ENCODE measurements around the gene ADD1. TPM values are rescaled to one million over a fixed set of nuclear protein-coding genes. Genes with fewer than 3 reads are reported as not detected.

The ADD1 gene
- total RNA-seq, 1 donor from 2014 or later, result 274 TPM

- no peak overlapping the region for H3K27ac Mint-ChIP-seq (ENCODE audit: unreplicated experiment)
Observed at GRCh38 chr4:2859514-2859913, 15.9 kb downstream of the ADD1 start.

GRCh38 chr4:2860391-2861348 lies 17.0 kb downstream of the ADD1 start:
- TF ChIP-seq CTCF (IDR thresholded peaks at IDR 0.05), result no peak
- Mint-ChIP-seq H3K27ac (ENCODE audit: unreplicated experiment) (peak overlapping the region; percentile 36), H3K36me3 (ENCODE audit: unreplicated experiment) (peaks cover 7% of the 10 kb centered on the region), H3K4me3 (ENCODE audit: unreplicated experiment) (no peak overlapping the region), H3K4me1 (ENCODE audit: unreplicated experiment) (peaks cover 55% of the 10 kb centered on the region), H3K27me3 (ENCODE audit: unreplicated experiment) (no peaks in the 10 kb centered on the region), H3K9me3 (ENCODE audit: unreplicated experiment) (no peaks in the 10 kb centered on the region)
- DNase-seq (ENCODE audit: extremely low spot score, unreplicated experiment), result no peak

More at GRCh38 chr4:2859514-2859913, 15.9 kb downstream of the ADD1 start:
- Mint-ChIP-seq H3K27me3 (ENCODE audit: unreplicated experiment) (no peaks in the 10 kb centered on the region), H3K4me1 (ENCODE audit: unreplicated experiment) (peaks cover 48% of the 10 kb centered on the region), H3K9me3 (ENCODE audit: unreplicated experiment) (no peaks in the 10 kb centered on the region), H3K4me3 (ENCODE audit: unreplicated experiment) (no peak overlapping the region), H3K36me3 (ENCODE audit: unreplicated experiment) (peaks cover 11% of the 10 kb centered on the region)
- no peak for DNase-seq (ENCODE audit: extremely low spot score, unreplicated experiment)
- TF ChIP-seq CTCF (IDR thresholded peaks at IDR 0.05), result no peak

- H3K4me3 Mint-ChIP-seq (ENCODE audit: unreplicated experiment), result no peak overlapping the region
- H3K9me3 Mint-ChIP-seq (ENCODE audit: unreplicated experiment), result no peaks in the 10 kb centered on the region
- DNase-seq (ENCODE audit: extremely low spot score, unreplicated experiment), result no peak
- no peaks in the 10 kb centered on the region for H3K27me3 Mint-ChIP-seq (ENCODE audit: unreplicated experiment)
- H3K4me1 Mint-ChIP-seq (ENCODE audit: unreplicated experiment), result peaks cover 55% of the 10 kb centered on the region
- TF ChIP-seq CTCF (IDR thresholded peaks at IDR 0.05), result no peak
- H3K27ac Mint-ChIP-seq (ENCODE audit: unreplicated experiment), result peak overlapping the region; percentile 61
- peaks cover 3% of the 10 kb centered on the region for H3K36me3 Mint-ChIP-seq (ENCODE audit: unreplicated experiment)
Observed at GRCh38 chr4:2861631-2862436, 18.2 kb downstream of the ADD1 start.

GRCh38 chr4:2862528-2862927 lies 18.9 kb downstream of the ADD1 start:
- Mint-ChIP-seq H3K36me3 (ENCODE audit: unreplicated experiment) (peaks cover under 1% of the 10 kb centered on the region), H3K27me3 (ENCODE audit: unreplicated experiment) (no peaks in the 10 kb centered on the region), H3K4me1 (ENCODE audit: unreplicated experiment) (peaks cover 62% of the 10 kb centered on the region), H3K9me3 (ENCODE audit: unreplicated experiment) (no peaks in the 10 kb centered on the region), H3K27ac (ENCODE audit: unreplicated experiment) (peak overlapping the region; percentile 61), H3K4me3 (ENCODE audit: unreplicated experiment) (no peak overlapping the region)
- no peak for TF ChIP-seq CTCF (IDR thresholded peaks at IDR 0.05)
- no peak for DNase-seq (ENCODE audit: extremely low spot score, unreplicated experiment)

- no peak for DNase-seq (ENCODE audit: extremely low spot score, unreplicated experiment)
- no peaks in the 10 kb centered on the region for H3K27me3 Mint-ChIP-seq (ENCODE audit: unreplicated experiment)
- H3K4me1 Mint-ChIP-seq (ENCODE audit: unreplicated experiment), result peaks cover 67% of the 10 kb centered on the region
- no peak for TF ChIP-seq CTCF (IDR thresholded peaks at IDR 0.05)
- H3K9me3 Mint-ChIP-seq (ENCODE audit: unreplicated experiment), result no peaks in the 10 kb centered on the region
- H3K27ac Mint-ChIP-seq (ENCODE audit: unreplicated experiment), result no peak overlapping the region
- no peak overlapping the region for H3K4me3 Mint-ChIP-seq (ENCODE audit: unreplicated experiment)
- H3K36me3 Mint-ChIP-seq (ENCODE audit: unreplicated experiment), result peaks cover 4% of the 10 kb centered on the region
Observed at GRCh38 chr4:2863649-2864048, 20.0 kb downstream of the ADD1 start.

Measured in osteocyte (in vitro differentiated cells).